ENCODE data around the gene VAV2.

- TF ChIP-seq CTCF (IDR thresholded peaks at IDR 0.05) (no peak), EP300 (IDR thresholded peaks at IDR 0.05) (no peak), POLR2A (IDR thresholded peaks at IDR 0.05) (no peak)
Measured at GRCh38 chr9:133974631-133975341, 17.3 kb downstream of the VAV2 start.

Measured in sigmoid colon (tissue), 4 donors.